HepG2 (cell line): ENCODE data around the gene KCNK15.

Experiments used
- BRCA1 ChIP-seq: sonication (generic); formaldehyde crosslinking; IDR thresholded peaks from 2 replicates; pipeline ENCODE4 v1.4.0; 2020; ENCODE audit warnings: missing genetic modification reagents
- FOSL1 ChIP-seq: sonication (generic); formaldehyde crosslinking; IDR thresholded peaks from 2 replicates; pipeline ENCODE4 v1.9.0; 2021; ENCODE audit warnings: missing genetic modification reagents, borderline replicate concordance
- POLR2A ChIP-seq, 2 experiments: IDR thresholded peaks; 2 replicates each; pipeline ENCODE4 v1.6.1; 2011; ENCODE audit warnings: low read depth in 2 of 2, low read length in 2 of 2, mild to moderate bottlenecking in 1 of 2, moderate library complexity in 1 of 2; ENCODE audit not compliant: insufficient read depth in 1 of 2
- POLR2AphosphoS5 ChIP-seq: IDR thresholded peaks from 2 replicates; pipeline ENCODE4 v1.6.1; 2012; ENCODE audit warnings: low read depth, low read length
- RAD21 ChIP-seq: fragments of 450-650 bp; formaldehyde crosslinking; IDR thresholded peaks from 2 replicates; pipeline ENCODE4 v1.5.0; 2020; ENCODE audit warnings: mild to moderate bottlenecking
- TEAD2 ChIP-seq: sonication (generic); formaldehyde crosslinking; IDR thresholded peaks from 2 replicates; pipeline ENCODE4 v1.9.0; 2021; ENCODE audit warnings: missing genetic modification reagents
- ZFX ChIP-seq: sonication (generic); formaldehyde crosslinking; IDR thresholded peaks from 2 replicates; pipeline ENCODE4 v1.4.0; 2020; ENCODE audit warnings: mild to moderate bottlenecking, low read depth, missing genetic modification reagents, moderate library complexity
- ZNF430 ChIP-seq: sonication (generic); formaldehyde crosslinking; IDR thresholded peaks from 2 replicates; pipeline ENCODE4 v1.9.0; 2021; ENCODE audit warnings: mild to moderate bottlenecking, missing genetic modification reagents
- ZNF660 ChIP-seq: sonication (generic); formaldehyde crosslinking; IDR thresholded peaks from 2 replicates; pipeline ENCODE4 v1.5.1; 2020; ENCODE audit warnings: mild to moderate bottlenecking, low read depth, missing genetic modification reagents, borderline replicate concordance
- TF ChIP-seq, protein P1 (sequence below): sonication (generic); formaldehyde crosslinking; IDR thresholded peaks from 2 replicates; pipeline ENCODE4 v1.5.0; 2020; ENCODE audit warnings: mild to moderate bottlenecking, missing genetic modification reagents, moderate library complexity
- TF ChIP-seq, protein P2 (sequence below): sonication (generic); formaldehyde crosslinking; IDR thresholded peaks from 2 replicates; pipeline ENCODE4 v1.4.0; 2020; ENCODE audit warnings: missing genetic modification reagents, mild to moderate bottlenecking, borderline replicate concordance
- TF ChIP-seq, protein P3 (sequence below): sonication (generic); formaldehyde crosslinking; IDR thresholded peaks from 2 replicates; pipeline ENCODE4 v1.8.0; 2022; ENCODE audit warnings: mild to moderate bottlenecking, missing genetic modification reagents, borderline replicate concordance
- TF ChIP-seq, protein P4 (sequence below): sonication (generic); formaldehyde crosslinking; conservative IDR thresholded peaks from 2 replicates; pipeline ENCODE4 v1.8.0; 2022; ENCODE audit warnings: missing genetic modification reagents

DNA sequence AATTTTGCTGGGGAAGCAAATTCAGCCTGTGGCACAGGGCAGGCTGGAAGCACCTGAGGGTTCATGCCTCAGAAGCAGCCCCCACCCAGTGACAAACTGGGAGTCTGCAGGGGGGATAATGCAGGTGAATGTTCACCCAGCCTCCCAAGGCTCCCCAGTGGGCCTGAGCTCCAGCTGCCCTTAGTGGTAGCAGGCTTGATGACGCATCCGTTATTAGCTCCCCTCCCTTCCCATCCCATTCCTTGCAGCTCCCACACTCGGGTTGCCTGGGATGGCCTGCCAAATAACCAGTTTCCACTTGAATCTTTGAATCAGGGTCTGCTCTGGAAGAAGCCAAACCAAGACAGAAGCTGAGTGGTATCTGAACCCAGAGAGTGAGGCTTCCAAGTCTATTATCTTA is 15.8 kb downstream of the KCNK15 start:
- TF ChIP-seq ZNF430 (CRISPR knock-in tag) = no peak
- TF ChIP-seq RAD21 = no peak
- no peak for TF ChIP-seq POLR2A (IDR thresholded peaks at IDR 0.05; ENCODE audit: insufficient read depth in 1 of 2, low read depth in 2 of 2, low read length in 2 of 2)
- TF ChIP-seq BRCA1 = no peak
- TF ChIP-seq, protein P1, sequence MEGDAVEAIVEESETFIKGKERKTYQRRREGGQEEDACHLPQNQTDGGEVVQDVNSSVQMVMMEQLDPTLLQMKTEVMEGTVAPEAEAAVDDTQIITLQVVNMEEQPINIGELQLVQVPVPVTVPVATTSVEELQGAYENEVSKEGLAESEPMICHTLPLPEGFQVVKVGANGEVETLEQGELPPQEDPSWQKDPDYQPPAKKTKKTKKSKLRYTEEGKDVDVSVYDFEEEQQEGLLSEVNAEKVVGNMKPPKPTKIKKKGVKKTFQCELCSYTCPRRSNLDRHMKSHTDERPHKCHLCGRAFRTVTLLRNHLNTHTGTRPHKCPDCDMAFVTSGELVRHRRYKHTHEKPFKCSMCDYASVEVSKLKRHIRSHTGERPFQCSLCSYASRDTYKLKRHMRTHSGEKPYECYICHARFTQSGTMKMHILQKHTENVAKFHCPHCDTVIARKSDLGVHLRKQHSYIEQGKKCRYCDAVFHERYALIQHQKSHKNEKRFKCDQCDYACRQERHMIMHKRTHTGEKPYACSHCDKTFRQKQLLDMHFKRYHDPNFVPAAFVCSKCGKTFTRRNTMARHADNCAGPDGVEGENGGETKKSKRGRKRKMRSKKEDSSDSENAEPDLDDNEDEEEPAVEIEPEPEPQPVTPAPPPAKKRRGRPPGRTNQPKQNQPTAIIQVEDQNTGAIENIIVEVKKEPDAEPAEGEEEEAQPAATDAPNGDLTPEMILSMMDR (CRISPR knock-in tag) = no peak
- TF ChIP-seq TEAD2 (CRISPR knock-in tag) = no peak
- TF ChIP-seq, protein P2, sequence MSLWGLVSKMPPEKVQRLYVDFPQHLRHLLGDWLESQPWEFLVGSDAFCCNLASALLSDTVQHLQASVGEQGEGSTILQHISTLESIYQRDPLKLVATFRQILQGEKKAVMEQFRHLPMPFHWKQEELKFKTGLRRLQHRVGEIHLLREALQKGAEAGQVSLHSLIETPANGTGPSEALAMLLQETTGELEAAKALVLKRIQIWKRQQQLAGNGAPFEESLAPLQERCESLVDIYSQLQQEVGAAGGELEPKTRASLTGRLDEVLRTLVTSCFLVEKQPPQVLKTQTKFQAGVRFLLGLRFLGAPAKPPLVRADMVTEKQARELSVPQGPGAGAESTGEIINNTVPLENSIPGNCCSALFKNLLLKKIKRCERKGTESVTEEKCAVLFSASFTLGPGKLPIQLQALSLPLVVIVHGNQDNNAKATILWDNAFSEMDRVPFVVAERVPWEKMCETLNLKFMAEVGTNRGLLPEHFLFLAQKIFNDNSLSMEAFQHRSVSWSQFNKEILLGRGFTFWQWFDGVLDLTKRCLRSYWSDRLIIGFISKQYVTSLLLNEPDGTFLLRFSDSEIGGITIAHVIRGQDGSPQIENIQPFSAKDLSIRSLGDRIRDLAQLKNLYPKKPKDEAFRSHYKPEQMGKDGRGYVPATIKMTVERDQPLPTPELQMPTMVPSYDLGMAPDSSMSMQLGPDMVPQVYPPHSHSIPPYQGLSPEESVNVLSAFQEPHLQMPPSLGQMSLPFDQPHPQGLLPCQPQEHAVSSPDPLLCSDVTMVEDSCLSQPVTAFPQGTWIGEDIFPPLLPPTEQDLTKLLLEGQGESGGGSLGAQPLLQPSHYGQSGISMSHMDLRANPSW (CRISPR knock-in tag) = no peak
- TF ChIP-seq ZFX (CRISPR knock-in tag) = no peak
- TF ChIP-seq POLR2AphosphoS5 = no peak
- TF ChIP-seq, protein P3, sequence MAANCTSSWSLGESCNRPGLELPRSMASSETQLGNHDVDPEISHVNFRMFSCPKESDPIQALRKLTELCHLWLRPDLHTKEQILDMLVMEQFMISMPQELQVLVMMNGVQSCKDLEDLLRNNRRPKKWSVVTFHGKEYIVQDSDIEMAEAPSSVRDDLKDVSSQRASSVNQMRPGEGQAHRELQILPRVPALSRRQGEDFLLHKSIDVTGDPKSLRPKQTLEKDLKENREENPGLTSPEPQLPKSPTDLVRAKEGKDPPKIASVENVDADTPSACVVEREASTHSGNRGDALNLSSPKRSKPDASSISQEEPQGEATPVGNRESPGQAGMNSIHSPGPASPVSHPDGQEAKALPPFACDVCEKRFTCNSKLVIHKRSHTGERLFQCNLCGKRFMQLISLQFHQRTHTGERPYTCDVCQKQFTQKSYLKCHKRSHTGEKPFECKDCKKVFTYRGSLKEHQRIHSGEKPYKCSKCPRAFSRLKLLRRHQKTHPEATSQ (CRISPR knock-in tag) = no peak
- TF ChIP-seq, protein P4, sequence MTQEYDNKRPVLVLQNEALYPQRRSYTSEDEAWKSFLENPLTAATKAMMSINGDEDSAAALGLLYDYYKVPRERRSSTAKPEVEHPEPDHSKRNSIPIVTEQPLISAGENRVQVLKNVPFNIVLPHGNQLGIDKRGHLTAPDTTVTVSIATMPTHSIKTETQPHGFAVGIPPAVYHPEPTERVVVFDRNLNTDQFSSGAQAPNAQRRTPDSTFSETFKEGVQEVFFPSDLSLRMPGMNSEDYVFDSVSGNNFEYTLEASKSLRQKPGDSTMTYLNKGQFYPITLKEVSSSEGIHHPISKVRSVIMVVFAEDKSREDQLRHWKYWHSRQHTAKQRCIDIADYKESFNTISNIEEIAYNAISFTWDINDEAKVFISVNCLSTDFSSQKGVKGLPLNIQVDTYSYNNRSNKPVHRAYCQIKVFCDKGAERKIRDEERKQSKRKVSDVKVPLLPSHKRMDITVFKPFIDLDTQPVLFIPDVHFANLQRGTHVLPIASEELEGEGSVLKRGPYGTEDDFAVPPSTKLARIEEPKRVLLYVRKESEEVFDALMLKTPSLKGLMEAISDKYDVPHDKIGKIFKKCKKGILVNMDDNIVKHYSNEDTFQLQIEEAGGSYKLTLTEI (CRISPR knock-in tag) = no peak
- TF ChIP-seq ZNF660 (CRISPR knock-in tag) = no peak
- no peak for TF ChIP-seq FOSL1 (CRISPR knock-in tag)
